ENCODE measurements around the gene KCNK3.

KCNK3 gene

GRCh38 chr2:26670931-26671460, 21.5 kb upstream of the KCNK3 start:
- DNase-seq (no peak), ATAC-seq (replicated peaks) (no peak)
- peaks cover 0 to 1% of the 10 kb centered on the region in 2 donors for H3K9me3 Mint-ChIP-seq
- peaks cover 0 to 2% of the 10 kb centered on the region in 2 donors for H3K4me1 Mint-ChIP-seq (ENCODE audit: low read depth in 2 of 2)
- no peaks in the 10 kb centered on the region for H3K36me3 Mint-ChIP-seq (ENCODE audit: insufficient read depth)
- H3K4me3 Mint-ChIP-seq, result no peak overlapping the region
- H3K27me3 Mint-ChIP-seq, result peaks cover 64 to 91% of the 10 kb centered on the region in 2 donors
- H3K27ac Mint-ChIP-seq, result no peak overlapping the region

- Mint-ChIP-seq H3K4me3 (no peak overlapping the region), H3K27me3 (peaks cover 62 to 93% of the 10 kb centered on the region in 2 donors), H3K9me3 (peaks cover 0 to 1% of the 10 kb centered on the region in 2 donors), H3K4me1 (ENCODE audit: low read depth in 2 of 2) (peaks cover 0 to 2% of the 10 kb centered on the region in 2 donors), H3K27ac (no peak overlapping the region), H3K36me3 (ENCODE audit: insufficient read depth) (no peaks in the 10 kb centered on the region)
- DNase-seq, result no peak
- no peak for ATAC-seq (replicated peaks)
Measured at GRCh38 chr2:26671691-26672090, 20.8 kb upstream of the KCNK3 start.

DNA sequence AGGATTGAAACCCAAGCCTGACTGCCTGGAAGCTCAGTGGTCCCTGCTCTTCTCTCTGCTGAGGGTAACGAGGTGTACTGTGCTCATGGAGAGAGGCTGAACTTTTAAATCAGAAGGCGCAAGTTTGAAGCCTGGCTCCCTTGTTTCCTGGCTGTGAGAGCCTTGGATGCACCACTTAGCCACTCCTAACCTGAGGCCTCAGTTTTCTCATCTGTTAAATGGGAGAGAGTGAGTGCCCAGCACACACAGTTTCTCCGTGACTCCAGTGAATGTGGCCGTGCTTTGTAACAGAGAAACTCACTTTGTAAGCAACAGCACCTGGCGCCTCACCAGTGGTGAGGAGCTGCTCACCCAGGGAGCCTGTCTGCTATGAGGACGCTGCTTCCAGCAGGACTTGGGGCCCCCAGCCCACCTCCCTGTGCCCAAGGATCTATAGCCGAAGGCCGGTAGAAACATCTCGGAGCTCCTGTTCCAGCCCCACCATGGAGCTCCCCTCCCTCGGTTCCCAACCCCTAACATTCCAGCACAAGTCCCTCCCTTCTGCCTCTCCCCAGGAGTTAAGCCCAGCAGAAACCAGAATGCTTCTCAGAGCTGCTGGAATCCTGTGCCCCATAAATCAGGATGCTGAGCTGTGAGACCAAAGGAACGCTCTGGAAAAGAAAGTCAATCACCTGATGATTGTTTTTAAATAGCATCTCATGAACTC, 20.3 kb upstream of the KCNK3 start:
- Mint-ChIP-seq H3K27me3 (peaks cover 58 to 90% of the 10 kb centered on the region in 2 donors), H3K36me3 (ENCODE audit: insufficient read depth) (no peaks in the 10 kb centered on the region), H3K27ac (no peak overlapping the region), H3K4me3 (no peak overlapping the region), H3K9me3 (no peaks in the 10 kb centered on the region), H3K4me1 (ENCODE audit: low read depth in 2 of 2) (peaks cover 0 to 2% of the 10 kb centered on the region in 2 donors)
- no peak for DNase-seq
- ATAC-seq (replicated peaks), result no peak

- peaks cover 58 to 90% of the 10 kb centered on the region in 2 donors for H3K27me3 Mint-ChIP-seq
- no peak overlapping the region for H3K4me3 Mint-ChIP-seq
- H3K4me1 Mint-ChIP-seq (ENCODE audit: low read depth in 2 of 2), result peaks cover 0 to 2% of the 10 kb centered on the region in 2 donors
- H3K9me3 Mint-ChIP-seq, result no peaks in the 10 kb centered on the region
- ATAC-seq (replicated peaks) (no peak), DNase-seq (no peak)
- no peak overlapping the region for H3K27ac Mint-ChIP-seq
- H3K36me3 Mint-ChIP-seq (ENCODE audit: insufficient read depth), result no peaks in the 10 kb centered on the region
Measured at GRCh38 chr2:26672818-26673393, 19.6 kb upstream of the KCNK3 start.

GRCh38 chr2:26674002-26674751, 18.3 kb upstream of the KCNK3 start:
- H3K27me3 Mint-ChIP-seq, result peaks cover 58 to 88% of the 10 kb centered on the region in 2 donors
- peaks cover 0 to 2% of the 10 kb centered on the region in 2 donors for H3K4me1 Mint-ChIP-seq (ENCODE audit: low read depth in 2 of 2)
- no peaks in the 10 kb centered on the region for H3K36me3 Mint-ChIP-seq (ENCODE audit: insufficient read depth)
- H3K9me3 Mint-ChIP-seq, result no peaks in the 10 kb centered on the region
- H3K4me3 Mint-ChIP-seq, result no peak overlapping the region
- ATAC-seq (replicated peaks) (no peak), DNase-seq (no peak)
- H3K27ac Mint-ChIP-seq, result no peak overlapping the region

GRCh38 chr2:26674771-26675170, 17.8 kb upstream of the KCNK3 start:
- Mint-ChIP-seq H3K27me3 (peaks cover 56 to 88% of the 10 kb centered on the region in 2 donors), H3K4me3 (no peak overlapping the region), H3K4me1 (ENCODE audit: low read depth in 2 of 2) (no peaks in the 10 kb centered on the region), H3K9me3 (no peaks in the 10 kb centered on the region), H3K36me3 (ENCODE audit: insufficient read depth) (no peaks in the 10 kb centered on the region), H3K27ac (no peak overlapping the region)
- DNase-seq (no peak), ATAC-seq (replicated peaks) (no peak)

DNA sequence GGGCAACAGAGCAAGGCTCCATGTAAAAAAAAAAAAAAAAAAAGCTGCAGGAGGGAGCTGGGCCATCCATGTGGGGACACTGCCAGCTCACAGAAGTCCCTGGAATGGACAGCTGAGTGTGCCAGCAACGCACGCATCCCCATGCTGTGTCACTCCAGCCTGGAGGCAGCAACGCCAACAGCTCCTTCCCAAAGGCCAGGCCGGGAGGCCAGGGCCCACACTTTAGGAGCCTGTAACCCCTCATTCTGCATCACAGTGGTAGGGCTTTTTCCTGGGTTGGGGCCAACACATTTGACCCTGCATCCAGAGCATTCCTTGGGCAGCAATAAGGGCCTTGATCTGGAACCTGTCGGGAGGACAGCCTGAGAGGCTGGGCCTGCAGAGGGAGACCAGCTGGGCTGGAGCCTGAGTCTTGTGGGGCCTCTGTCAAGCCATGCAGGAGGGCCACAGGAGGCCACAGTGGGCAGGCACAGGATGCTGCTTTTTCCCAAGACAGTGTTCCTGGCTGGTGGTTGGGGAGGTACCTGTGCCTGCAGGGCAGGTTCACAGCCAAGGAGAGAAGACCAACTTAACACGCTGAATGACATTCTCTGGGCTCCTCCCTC, 16.8 kb upstream of the KCNK3 start:
- no peak overlapping the region for H3K4me3 Mint-ChIP-seq
- H3K36me3 Mint-ChIP-seq (ENCODE audit: insufficient read depth), result no peaks in the 10 kb centered on the region
- no peaks in the 10 kb centered on the region for H3K4me1 Mint-ChIP-seq (ENCODE audit: low read depth in 2 of 2)
- peaks cover 46 to 87% of the 10 kb centered on the region in 2 donors for H3K27me3 Mint-ChIP-seq
- H3K9me3 Mint-ChIP-seq, result no peaks in the 10 kb centered on the region
- H3K27ac Mint-ChIP-seq, result no peak overlapping the region
- DNase-seq (no peak), ATAC-seq (replicated peaks) (no peak)

DNA sequence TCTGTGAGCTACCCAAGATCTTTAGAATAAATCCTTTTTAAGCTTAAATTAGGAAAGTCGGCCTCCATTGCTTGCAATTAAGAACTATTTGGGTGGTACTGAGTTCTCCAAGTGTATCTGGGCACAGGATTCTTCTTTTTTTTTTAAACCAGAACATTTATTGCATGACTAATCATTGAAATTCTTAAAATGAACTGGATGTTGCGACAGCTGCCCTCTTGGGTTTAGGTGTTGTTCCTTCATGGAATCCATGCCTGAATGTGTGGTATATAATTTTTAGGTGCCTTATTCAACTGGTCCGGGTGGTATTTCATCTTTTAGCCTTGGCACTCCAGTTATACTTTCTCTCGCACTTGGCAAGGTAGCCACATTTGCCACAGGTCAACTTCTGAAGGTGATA, 14.5 kb upstream of the KCNK3 start:
- Mint-ChIP-seq H3K27ac (no peak overlapping the region), H3K4me1 (ENCODE audit: low read depth in 2 of 2) (no peaks in the 10 kb centered on the region), H3K36me3 (ENCODE audit: insufficient read depth) (no peaks in the 10 kb centered on the region), H3K27me3 (peaks cover 40 to 79% of the 10 kb centered on the region in 2 donors), H3K4me3 (no peak overlapping the region), H3K9me3 (no peaks in the 10 kb centered on the region)
- DNase-seq, result no peak
- ATAC-seq (replicated peaks), result no peak

- H3K27me3 Mint-ChIP-seq, result peaks cover 35 to 75% of the 10 kb centered on the region in 2 donors
- DNase-seq (no peak), ATAC-seq (replicated peaks) (no peak)
- no peaks in the 10 kb centered on the region for H3K9me3 Mint-ChIP-seq
- no peaks in the 10 kb centered on the region for H3K36me3 Mint-ChIP-seq (ENCODE audit: insufficient read depth)
- no peaks in the 10 kb centered on the region for H3K4me1 Mint-ChIP-seq (ENCODE audit: low read depth in 2 of 2)
- no peak overlapping the region for H3K27ac Mint-ChIP-seq
- no peak overlapping the region for H3K4me3 Mint-ChIP-seq
Measured at GRCh38 chr2:26679867-26680266, 12.7 kb upstream of the KCNK3 start.

- no peaks in the 10 kb centered on the region for H3K9me3 Mint-ChIP-seq
- no peak overlapping the region for H3K27ac Mint-ChIP-seq
- no peaks in the 10 kb centered on the region for H3K4me1 Mint-ChIP-seq (ENCODE audit: low read depth in 2 of 2)
- no peaks in the 10 kb centered on the region for H3K36me3 Mint-ChIP-seq (ENCODE audit: insufficient read depth)
- H3K4me3 Mint-ChIP-seq, result no peak overlapping the region
- ATAC-seq (replicated peaks) (no peak), DNase-seq (no peak)
- H3K27me3 Mint-ChIP-seq, result peaks cover 45 to 81% of the 10 kb centered on the region in 2 donors
Measured at GRCh38 chr2:26681656-26682055, 10.9 kb upstream of the KCNK3 start.

GRCh38 chr2:26682155-26682554, 10.4 kb upstream of the KCNK3 start:
- Mint-ChIP-seq H3K4me3 (no peak overlapping the region), H3K9me3 (no peaks in the 10 kb centered on the region), H3K36me3 (ENCODE audit: insufficient read depth) (no peaks in the 10 kb centered on the region), H3K27me3 (peaks cover 50 to 84% of the 10 kb centered on the region in 2 donors), H3K27ac (no peak overlapping the region), H3K4me1 (ENCODE audit: low read depth in 2 of 2) (no peaks in the 10 kb centered on the region)
- ATAC-seq (replicated peaks) (no peak), DNase-seq (no peak)

GRCh38 chr2:26683583-26683982, 8.9 kb upstream of the KCNK3 start:
- no peak for DNase-seq
- no peak overlapping the region for H3K4me3 Mint-ChIP-seq
- H3K9me3 Mint-ChIP-seq, result no peaks in the 10 kb centered on the region
- H3K36me3 Mint-ChIP-seq (ENCODE audit: insufficient read depth), result no peaks in the 10 kb centered on the region
- no peaks in the 10 kb centered on the region for H3K4me1 Mint-ChIP-seq (ENCODE audit: low read depth in 2 of 2)
- ATAC-seq (replicated peaks), result no peak
- H3K27ac Mint-ChIP-seq, result no peak overlapping the region
- peaks cover 48 to 86% of the 10 kb centered on the region in 2 donors for H3K27me3 Mint-ChIP-seq

- H3K9me3 Mint-ChIP-seq, result no peaks in the 10 kb centered on the region
- peaks cover 51 to 86% of the 10 kb centered on the region in 2 donors for H3K27me3 Mint-ChIP-seq
Measured at GRCh38 chr2:26685341-26685740, 7.2 kb upstream of the KCNK3 start.

More at GRCh38 chr2:26685341-26685740, 7.2 kb upstream of the KCNK3 start:
- H3K4me3 Mint-ChIP-seq, result no peak overlapping the region
- ATAC-seq (replicated peaks) (no peak), DNase-seq (no peak)
- H3K36me3 Mint-ChIP-seq (ENCODE audit: insufficient read depth), result no peaks in the 10 kb centered on the region
- H3K27ac Mint-ChIP-seq, result no peak overlapping the region
- no peaks in the 10 kb centered on the region for H3K4me1 Mint-ChIP-seq (ENCODE audit: low read depth in 2 of 2)

Measured in effector memory CD8-positive, alpha-beta T cell (primary cell).